Activated CD8-positive, alpha-beta T cell treated with anti-CD3 and anti-CD28 coated beads for 36 hours (primary cell): ENCODE data around the gene SPRR2F. TPM values are rescaled to one million over a fixed set of nuclear protein-coding genes. Genes with fewer than 3 reads are reported as not detected.

Experiments
- ATAC-seq: fragments of 200-7000 bp; cut with Tn5 transposase; one replicate; pipeline ENCODE4 v1.10.0; 2021; ENCODE audit warnings: mild to moderate bottlenecking, moderate library complexity
- CTCF ChIA-PET: fragments of 350-600 bp; sonication (Branson Sonifier 250); formaldehyde crosslinking; loops from one replicate; lab custom pipeline; 2021; ENCODE audit warnings: antibody characterized with exemption; lab: Charles Lee
- POLR2A ChIA-PET: fragments of 350-600 bp; sonication (Branson Sonifier 250); formaldehyde crosslinking; loops from one replicate; lab custom pipeline; 2021; ENCODE audit warnings: antibody characterized with exemption; lab: Charles Lee
- DNase-seq: peaks from one replicate; pipeline ENCODE4 v3.0.0-alpha.2; 2020
- H3K27ac Mint-ChIP-seq: one replicate; pipeline ENCODE4 v1.8.0; 2021; ENCODE audit warnings: mild to moderate bottlenecking, mixed read lengths
- H3K27me3 Mint-ChIP-seq: one replicate; pipeline ENCODE4 v1.8.0; 2021; ENCODE audit warnings: mixed read lengths
- H3K36me3 Mint-ChIP-seq: one replicate; pipeline ENCODE4 v1.8.0; 2021; ENCODE audit warnings: low read depth, mixed read lengths
- H3K4me1 Mint-ChIP-seq: one replicate; pipeline ENCODE4 v1.8.0; 2021; ENCODE audit warnings: low read depth, mixed read lengths
- H3K4me3 Mint-ChIP-seq: one replicate; pipeline ENCODE4 v1.8.0; 2021; ENCODE audit warnings: mild to moderate bottlenecking, moderate library complexity, mixed read lengths
- H3K9me3 Mint-ChIP-seq: one replicate; pipeline ENCODE4 v1.8.0; 2021; ENCODE audit warnings: mixed read lengths
- intact Hi-C: fragments of 100-400 bp; cut with micrococcal nuclease; formaldehyde crosslinking; loops from one replicate; pipeline ENCODE4 v1.10.0; 2022
- total RNA-seq, 2 experiments: library from RNA; stranded (reverse); gene quantifications; one replicate each; pipeline ENCODE4 v1.2.3, GENCODE V29; 2021
- TF ChIP-seq, protein P1 (sequence below): fragments of 200-600 bp; IDR thresholded peaks from one replicate; pipeline ENCODE4 v1.8.0; 2022; ENCODE audit warnings: antibody characterized with exemption, mild to moderate bottlenecking

Gene SPRR2F, protein sequence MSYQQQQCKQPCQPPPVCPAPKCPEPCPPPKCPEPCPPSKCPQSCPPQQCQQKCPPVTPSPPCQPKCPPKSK
- not detected for total RNA-seq

DNA sequence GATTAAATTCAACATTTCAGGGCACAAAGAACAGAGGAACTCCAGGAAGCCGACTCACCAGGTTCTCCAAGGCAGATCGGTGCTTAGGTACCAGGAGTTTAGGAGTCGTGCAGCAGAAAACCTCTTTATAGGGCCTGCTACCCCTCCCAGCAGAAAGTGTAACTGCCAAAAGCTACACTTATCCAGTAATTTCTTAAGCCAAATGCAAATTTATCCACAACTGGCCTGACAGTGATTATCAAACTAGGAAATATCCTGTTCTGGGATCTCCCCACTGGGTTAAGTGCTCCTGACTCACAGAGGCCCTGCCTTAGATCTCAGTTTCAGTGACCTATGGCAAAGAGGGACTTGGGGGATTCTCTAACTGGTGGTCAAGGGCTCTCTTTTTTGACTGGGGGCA is at the start of gene SPRR2F:
Gene SPRR2F, minus strand, starts transcription at position 101 of the 400 bp plus-strand sequence. CDS start 783 bp downstream, outside the sequence.
- Mint-ChIP-seq H3K4me3 (no peak within 1 kb of the TSS), H3K27ac (no peak within 1 kb of the TSS), H3K9me3 (no peaks in the 10 kb centered on the region), H3K36me3 (no peaks in the 10 kb centered on the region), H3K4me1 (no peaks in the 10 kb centered on the region), H3K27me3 (peaks cover 15% of the 10 kb centered on the region)
- ChIA-PET POLR2A (no interaction called here), CTCF (no interaction called here)
- ATAC-seq (no peak), DNase-seq (no peak)
- intact Hi-C loops = no loop called here
- TF ChIP-seq, protein P1, sequence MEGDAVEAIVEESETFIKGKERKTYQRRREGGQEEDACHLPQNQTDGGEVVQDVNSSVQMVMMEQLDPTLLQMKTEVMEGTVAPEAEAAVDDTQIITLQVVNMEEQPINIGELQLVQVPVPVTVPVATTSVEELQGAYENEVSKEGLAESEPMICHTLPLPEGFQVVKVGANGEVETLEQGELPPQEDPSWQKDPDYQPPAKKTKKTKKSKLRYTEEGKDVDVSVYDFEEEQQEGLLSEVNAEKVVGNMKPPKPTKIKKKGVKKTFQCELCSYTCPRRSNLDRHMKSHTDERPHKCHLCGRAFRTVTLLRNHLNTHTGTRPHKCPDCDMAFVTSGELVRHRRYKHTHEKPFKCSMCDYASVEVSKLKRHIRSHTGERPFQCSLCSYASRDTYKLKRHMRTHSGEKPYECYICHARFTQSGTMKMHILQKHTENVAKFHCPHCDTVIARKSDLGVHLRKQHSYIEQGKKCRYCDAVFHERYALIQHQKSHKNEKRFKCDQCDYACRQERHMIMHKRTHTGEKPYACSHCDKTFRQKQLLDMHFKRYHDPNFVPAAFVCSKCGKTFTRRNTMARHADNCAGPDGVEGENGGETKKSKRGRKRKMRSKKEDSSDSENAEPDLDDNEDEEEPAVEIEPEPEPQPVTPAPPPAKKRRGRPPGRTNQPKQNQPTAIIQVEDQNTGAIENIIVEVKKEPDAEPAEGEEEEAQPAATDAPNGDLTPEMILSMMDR = no peak

DNA sequence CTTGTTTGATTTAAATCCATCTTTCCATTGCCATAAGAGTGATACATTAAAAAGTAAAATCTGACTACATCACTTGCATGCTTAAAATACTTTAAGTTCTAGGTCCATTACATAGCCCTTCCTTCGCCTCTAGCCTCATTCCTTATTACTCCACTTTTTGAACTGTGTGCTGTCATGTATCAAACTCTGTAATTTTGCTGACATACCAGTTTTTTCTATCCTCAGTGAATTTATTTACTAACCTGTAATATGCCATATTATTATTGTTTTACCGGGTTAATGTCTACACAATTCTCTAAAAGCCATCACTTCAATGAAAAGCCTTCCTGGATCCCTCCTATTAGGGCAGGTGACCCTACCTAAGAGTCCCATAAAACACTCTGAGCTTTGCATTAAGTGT is 42.2 kb upstream of the SPRR2F start:
- no peak for ATAC-seq
- no peaks in the 10 kb centered on the region for H3K36me3 Mint-ChIP-seq

DNA sequence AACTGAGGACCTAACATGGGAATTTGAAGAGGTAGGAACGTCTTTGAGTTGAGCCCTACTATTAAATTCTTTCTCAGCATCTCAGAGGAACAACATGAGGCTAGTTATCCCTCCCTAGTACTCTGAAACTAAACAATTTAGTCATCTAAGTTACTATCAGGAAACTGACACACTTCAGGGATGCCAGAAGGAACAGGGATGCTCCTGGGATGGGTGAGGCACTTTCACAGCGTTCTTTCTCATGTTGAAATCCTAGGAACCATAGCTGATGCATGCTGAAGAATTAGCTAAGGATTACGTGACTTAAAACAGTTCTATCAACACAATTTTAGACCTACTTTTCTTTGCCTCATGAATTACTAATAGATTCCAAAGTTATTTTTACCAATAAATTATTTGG is 39.2 kb upstream of the SPRR2F start:
- no peaks in the 10 kb centered on the region for H3K4me1 Mint-ChIP-seq
- CTCF ChIA-PET = interaction anchor here (1.1 kb wide), 1 partner anchor 76 kb away, joined by 3 read pairs; no protein-coding TSS in a partner anchor
- DNase-seq (no peak), ATAC-seq (no peak)
- POLR2A ChIA-PET = no interaction called here
- H3K36me3 Mint-ChIP-seq = no peaks in the 10 kb centered on the region
- intact Hi-C loops = no loop called here
- no peak overlapping the region for H3K27ac Mint-ChIP-seq
- H3K4me3 Mint-ChIP-seq = no peak overlapping the region
- peaks cover 2% of the 10 kb centered on the region for H3K9me3 Mint-ChIP-seq
- TF ChIP-seq, protein P1 = no peak
- peaks cover 25% of the 10 kb centered on the region for H3K27me3 Mint-ChIP-seq

More for the DNA sequence above, 42.2 kb upstream of the SPRR2F start:
- ChIA-PET CTCF (no interaction called here), POLR2A (no interaction called here)
- H3K4me3 Mint-ChIP-seq = no peak overlapping the region
- DNase-seq = no peak
- intact Hi-C loops = no loop called here
- H3K4me1 Mint-ChIP-seq = no peaks in the 10 kb centered on the region
- H3K27ac Mint-ChIP-seq = no peak overlapping the region
- TF ChIP-seq, protein P1 = no peak
- peaks cover 14% of the 10 kb centered on the region for H3K9me3 Mint-ChIP-seq
- H3K27me3 Mint-ChIP-seq = peaks cover 18% of the 10 kb centered on the region

DNA sequence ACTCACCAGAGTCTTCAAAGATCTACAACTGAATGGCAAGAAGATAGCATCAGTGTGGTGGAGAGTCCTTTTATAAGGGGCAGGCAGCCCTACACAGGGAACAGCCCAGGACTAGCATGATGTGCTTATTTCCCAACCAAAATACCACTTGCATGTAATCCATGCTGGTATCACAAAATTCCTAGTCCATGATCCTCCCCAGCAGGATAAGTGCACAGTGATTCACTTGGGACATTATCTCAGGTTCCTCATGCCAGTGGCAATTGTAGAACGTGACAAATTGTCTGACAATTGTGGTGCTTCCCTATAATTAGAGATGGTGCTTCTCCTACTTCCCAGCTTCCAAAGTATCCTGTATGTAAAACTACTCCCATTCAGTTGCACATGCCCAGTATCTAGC is 37.5 kb upstream of the SPRR2F start, which contains the start of gene SPRR2G:
Gene SPRR2G, minus strand, starts transcription at position 45 of the 400 bp plus-strand sequence. CDS start 780 bp downstream, outside the sequence.
- no peak for ATAC-seq
- TF ChIP-seq, protein P1 = no peak
- no peaks in the 10 kb centered on the region for H3K9me3 Mint-ChIP-seq
- no peak within 1 kb of the TSS for H3K27ac Mint-ChIP-seq
- no peaks in the 10 kb centered on the region for H3K4me1 Mint-ChIP-seq
- intact Hi-C loops = no loop called here
- ChIA-PET CTCF (no interaction called here), POLR2A (no interaction called here)
- no peaks in the 10 kb centered on the region for H3K36me3 Mint-ChIP-seq
- no peak for DNase-seq
- H3K27me3 Mint-ChIP-seq = peaks cover 26% of the 10 kb centered on the region
- H3K4me3 Mint-ChIP-seq = no peak within 1 kb of the TSS

DNA sequence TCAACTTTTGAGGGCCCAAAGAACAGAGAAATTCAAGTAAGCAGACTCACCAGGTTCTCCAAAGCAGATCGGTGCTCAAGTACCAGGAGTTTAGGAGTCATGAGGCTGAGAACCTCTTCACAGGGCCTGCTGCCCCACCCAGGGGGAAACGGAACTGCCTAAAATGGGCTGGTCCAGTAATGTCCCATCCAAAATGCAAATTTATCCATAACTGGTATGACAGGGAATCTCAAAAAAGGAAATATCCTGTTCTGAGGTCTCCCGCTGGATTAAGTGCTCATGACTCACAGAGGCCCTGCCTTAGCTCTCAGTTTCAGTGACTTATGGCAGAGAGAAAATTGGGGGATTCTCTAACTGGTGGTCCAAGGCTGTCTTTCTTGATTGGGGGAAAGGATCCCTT is 28.1 kb upstream of the SPRR2F start:
- Mint-ChIP-seq H3K9me3 (no peaks in the 10 kb centered on the region), H3K27ac (no peak overlapping the region), H3K36me3 (no peaks in the 10 kb centered on the region), H3K4me3 (no peak overlapping the region), H3K4me1 (no peaks in the 10 kb centered on the region), H3K27me3 (peaks cover 24% of the 10 kb centered on the region)
- ATAC-seq (no peak), DNase-seq (no peak)
- ChIA-PET CTCF (no interaction called here), POLR2A (no interaction called here)
- intact Hi-C loops = no loop called here
- TF ChIP-seq, protein P1 = no peak
